Activated T-cell treated with anti-CD3 and anti-CD28 coated beads for 24 hours (primary cell): Measurements from ENCODE around the gene SLC28A1.

Source experiments
- DNase-seq: peaks from one replicate; pipeline ENCODE4 v3.0.0-alpha.2; 2020; ENCODE audit warnings: low read depth

Gene SLC28A1

GRCh38 chr15:84883916-84884781 lies at the start of gene SLC28A1:
SLC28A1 (plus strand) TSS chr15:84884662; CDS start chr15:84887761, 3,099 bp downstream.
- DNase-seq, result no peak

GRCh38 chr15:84834969-84835368 lies 49.5 kb upstream of the SLC28A1 start:
- DNase-seq, result no peak

GRCh38 chr15:84835661-84836337 lies 48.7 kb upstream of the SLC28A1 start:
- no peak for DNase-seq

DNA sequence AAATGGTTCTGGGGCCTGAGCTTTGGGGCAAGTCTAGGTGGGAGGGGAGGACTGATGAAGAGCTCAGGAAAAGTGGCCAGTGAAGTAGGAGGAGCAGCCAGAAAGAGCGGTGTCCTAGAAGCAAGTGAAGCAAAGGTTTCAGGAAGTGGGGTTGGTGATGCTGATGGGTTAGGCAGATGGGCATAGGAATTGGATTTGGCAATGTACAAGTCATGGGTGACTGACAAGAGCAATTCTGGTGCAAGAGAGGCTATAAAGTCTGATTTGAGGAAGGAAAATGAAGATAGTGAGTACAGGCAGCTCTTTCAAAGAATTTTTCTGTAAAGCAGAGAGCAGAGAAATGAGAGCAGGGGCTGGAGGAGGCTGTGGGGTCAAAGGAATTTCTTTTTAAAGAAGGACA lies 47.6 kb upstream of the SLC28A1 start:
- no peak for DNase-seq

- DNase-seq, result no peak
These were observed 44.7 kb upstream of the SLC28A1 start for GRCh38 chr15:84839714-84840113.

DNA sequence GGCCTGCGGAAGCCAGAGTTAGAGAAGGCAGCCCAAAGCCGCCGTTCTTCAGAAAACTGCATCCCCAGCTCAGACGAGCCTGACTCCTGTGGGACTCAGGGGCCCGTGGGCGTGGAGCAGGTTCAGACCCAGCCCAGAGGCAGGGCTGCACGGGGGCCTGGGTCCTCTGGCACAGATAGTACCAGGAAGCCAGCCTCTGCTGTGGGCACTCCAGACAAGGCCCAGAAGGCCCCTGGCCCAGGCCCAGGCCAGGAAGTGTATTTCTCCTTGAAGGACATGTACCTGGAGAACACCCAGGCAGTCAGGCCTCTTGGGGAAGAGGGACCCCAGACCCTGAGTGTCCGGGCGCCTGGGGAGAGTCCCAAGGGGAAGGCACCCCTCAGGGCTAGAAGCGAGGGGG lies 44.2 kb upstream of the SLC28A1 start:
- DNase-seq, result no peak

- DNase-seq, result no peak
These were observed 43.6 kb upstream of the SLC28A1 start for GRCh38 chr15:84840741-84841429.

GRCh38 chr15:84842781-84843180 lies 41.7 kb upstream of the SLC28A1 start:
- no peak for DNase-seq

DNA sequence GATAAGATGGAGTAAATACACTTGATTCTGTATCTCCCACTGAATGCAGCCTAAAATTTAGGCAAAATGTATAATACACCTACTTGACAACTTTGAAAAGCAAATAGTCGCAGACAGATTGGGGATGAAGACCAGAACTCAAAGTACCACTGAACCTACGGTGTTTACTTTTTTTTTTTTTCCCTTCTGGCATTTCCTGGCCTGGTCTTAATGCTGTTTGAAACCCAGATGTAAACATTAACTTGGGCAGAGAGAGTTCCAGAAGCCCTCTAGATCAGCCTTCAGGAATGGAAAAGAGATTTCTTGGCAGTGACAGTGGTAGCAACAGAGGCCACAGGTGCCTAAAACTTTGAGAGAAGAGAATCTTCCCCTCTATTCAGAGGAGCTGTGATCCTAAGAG lies 39.5 kb upstream of the SLC28A1 start:
- no peak for DNase-seq

GRCh38 chr15:84845631-84846030 lies 38.8 kb upstream of the SLC28A1 start:
- DNase-seq, result peak; percentile 4

GRCh38 chr15:84846269-84846668 lies 38.2 kb upstream of the SLC28A1 start:
- DNase-seq, result no peak

GRCh38 chr15:84847382-84847781 lies 37.1 kb upstream of the SLC28A1 start:
- DNase-seq, result no peak

DNA sequence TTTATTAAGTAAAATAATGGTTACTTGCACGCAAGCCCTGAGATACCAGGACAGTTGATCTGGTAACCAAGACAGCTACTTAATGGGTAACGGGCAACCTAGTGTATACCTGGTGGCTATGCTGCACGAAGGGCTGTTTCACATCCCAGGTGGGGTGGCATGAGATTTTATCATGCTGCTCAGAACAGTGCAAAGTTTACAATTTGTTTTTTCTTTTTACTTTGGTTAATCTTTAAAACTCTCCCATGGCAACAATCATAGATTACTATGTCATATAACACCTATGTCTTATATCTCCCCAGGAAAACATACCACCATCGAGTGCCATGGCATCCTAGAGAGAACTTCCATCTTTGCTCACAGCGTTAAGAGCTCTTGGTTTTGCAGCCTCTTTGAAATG lies 32.2 kb upstream of the SLC28A1 start:
- DNase-seq, result no peak

DNA sequence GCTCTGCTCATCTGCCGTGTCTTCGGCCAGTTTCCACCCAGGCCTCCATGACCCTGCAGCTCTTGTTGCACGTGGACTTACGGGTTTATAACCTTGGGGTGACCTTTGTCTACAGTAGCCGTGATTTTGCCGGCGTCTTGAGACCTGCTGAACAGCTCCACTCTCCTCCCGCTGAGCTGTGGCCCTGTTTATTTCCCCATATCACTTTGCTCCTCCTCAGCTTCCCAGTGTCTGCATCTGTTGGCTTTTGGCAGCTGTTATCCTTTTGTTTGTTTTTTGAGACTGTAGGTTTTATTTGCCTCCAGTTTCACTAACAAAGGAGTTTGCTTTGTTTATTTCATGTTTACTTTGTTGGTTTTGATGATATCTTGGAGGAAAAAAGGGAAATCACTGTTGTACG lies 29.3 kb upstream of the SLC28A1 start:
- no peak for DNase-seq

- DNase-seq, result no peak
These were observed 28.7 kb upstream of the SLC28A1 start for GRCh38 chr15:84855765-84856164.

DNA sequence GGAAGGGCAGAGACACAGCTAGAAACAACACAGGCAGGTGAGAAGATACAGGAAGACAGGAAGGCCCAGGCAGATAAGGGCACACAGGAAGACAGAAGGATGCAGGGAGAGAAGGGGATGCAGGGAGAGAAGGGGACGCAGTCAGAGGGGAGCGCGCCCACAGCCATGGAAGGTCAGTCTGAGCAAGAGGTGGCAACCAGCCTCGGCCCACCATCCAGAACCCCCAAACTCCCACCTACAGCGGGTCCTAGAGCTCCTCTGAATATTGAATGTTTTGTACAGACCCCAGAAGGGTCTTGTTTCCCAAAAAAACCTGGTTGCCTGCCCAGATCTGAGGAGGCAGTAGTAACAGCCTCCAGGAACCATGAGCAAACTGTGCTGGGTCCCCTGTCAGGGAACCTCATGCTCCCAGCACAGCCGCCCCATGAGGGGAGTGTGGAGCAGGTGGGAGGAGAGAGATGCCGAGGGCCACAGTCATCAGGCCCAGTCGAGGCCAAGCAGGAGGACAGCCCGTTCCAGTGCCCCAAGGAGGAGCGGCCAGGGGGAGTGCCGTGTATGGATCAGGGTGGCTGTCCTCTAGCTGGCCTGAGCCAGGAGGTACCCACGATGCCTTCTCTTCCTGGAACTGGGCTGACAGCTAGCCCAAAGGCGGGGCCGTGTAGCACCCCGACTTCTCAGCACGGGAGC lies 27.6 kb upstream of the SLC28A1 start:
- no peak for DNase-seq

GRCh38 chr15:84857418-84858004 lies 27.0 kb upstream of the SLC28A1 start:
- DNase-seq, result no peak

GRCh38 chr15:84858231-84858630 lies 26.2 kb upstream of the SLC28A1 start:
- DNase-seq, result no peak

DNA sequence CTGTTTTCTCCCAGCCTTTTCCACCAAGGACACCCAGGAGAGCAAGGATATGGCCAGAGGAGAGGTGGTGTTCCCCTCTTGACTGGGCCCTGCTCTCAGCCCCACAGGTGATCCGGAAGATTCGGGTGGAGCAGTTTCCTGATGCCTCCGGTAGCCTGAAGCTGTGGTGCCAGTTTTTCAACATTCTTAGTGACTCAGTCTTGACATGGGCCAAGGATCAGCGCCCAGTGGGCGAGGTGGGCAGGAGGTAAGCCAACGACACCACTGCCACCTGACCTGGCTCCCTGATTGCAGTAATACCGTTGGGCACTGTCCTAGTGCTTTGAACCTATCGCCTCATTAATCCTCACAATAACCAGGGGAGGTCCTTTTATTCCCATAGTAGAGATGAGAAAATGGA lies 25.3 kb upstream of the SLC28A1 start:
- no peak for DNase-seq

DNA sequence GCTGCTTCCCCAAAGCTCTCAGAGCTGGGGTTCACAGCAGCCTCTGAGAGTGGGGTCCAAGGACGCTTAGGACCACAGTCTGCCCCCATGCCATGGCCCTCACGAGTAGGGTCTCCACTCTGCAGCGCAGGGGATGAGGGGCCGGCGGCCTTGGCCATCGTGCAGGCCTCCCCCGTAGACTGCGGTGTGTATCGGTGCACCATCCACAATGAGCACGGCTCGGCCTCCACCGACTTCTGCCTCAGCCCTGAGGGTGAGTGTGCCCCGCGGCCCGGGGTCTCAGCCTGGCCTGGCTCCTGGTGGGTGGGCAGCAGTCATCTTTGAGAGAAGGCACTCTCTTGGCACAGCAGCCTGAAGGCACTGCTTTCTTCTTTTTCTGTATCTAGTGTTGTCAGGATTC lies 24.8 kb upstream of the SLC28A1 start:
- DNase-seq, result no peak

DNA sequence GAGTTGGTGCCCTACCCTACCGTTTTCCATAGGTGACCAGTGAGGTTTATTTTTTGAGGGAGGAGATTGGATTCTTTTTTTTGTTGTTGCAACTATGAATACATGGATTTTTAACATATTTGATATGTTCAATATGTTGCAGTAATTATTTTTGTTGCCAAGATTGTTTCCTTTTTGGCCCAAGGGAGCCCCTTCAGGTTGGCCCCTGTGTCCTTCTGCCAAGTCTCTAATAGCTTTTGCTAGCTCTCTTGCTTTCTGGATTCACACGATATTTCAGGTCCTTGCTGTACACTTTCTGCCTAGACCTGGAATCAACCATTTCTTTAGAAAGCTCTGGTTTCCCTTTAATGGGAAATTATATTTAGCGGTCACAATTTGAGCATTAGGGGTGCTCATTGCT lies 22.7 kb upstream of the SLC28A1 start:
- DNase-seq, result no peak
